T-helper 2 cell (primary cell): ENCODE results near the gene ZNF184.

ENCODE experiments used
- DNase-seq, 5 experiments: peaks; one replicate each; pipeline versions ENCODE4 v3.0.0 to v3.0.0-alpha.2; 2012 to 2022

The ZNF184 gene

DNA sequence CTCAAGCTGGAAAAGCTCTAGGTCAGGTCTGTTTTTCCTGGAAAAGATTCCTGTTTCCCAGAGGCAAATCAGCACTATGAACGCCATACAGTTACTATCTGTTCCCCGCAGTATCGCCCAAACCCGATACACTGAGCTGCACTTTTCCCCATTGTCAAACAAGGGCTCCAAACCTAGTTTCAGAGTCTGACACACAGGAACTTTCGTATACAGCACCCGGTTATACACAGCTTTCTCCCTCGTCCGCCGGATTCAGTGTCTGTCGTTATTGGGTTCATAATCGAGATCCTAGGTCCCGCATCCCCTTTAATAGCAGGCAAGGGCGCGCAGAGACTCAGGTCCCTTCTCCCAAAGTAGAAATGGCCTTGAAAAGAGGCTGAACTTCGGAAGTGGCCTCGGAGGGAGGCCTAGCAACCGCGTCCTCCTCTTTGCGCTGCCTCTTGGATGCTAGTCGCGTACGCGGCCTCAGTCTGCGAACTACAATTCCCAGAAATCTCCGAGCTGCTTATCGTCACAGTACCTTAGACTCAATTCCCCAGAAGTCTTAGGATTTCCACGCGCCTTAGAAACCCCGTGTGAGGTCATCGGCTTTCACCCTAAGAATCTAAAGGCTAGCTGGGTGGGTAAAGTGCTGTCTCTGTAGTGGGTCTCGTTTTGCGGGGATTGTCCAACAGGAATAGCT is 50.1 kb downstream of the ZNF184 start:
- no peak for DNase-seq

DNA sequence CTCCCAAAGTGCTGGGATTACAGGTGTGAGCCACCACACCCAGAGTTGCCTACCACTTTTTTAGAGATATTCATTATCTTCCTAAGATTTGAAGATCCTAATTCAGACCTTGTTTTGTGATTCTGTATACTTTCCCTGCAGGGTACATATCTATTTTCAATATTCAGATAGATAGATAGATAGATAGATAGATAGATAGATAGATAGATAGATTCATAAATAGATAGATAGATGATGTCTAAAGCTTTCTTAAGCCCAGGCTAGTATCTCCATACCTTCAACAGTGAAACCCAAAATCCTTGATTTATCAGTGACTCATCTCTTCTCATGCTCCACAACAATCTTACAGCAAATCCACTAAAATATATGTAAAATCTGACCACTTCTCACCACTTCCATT is 53.5 kb downstream of the ZNF184 start:
- DNase-seq = no peak

DNA sequence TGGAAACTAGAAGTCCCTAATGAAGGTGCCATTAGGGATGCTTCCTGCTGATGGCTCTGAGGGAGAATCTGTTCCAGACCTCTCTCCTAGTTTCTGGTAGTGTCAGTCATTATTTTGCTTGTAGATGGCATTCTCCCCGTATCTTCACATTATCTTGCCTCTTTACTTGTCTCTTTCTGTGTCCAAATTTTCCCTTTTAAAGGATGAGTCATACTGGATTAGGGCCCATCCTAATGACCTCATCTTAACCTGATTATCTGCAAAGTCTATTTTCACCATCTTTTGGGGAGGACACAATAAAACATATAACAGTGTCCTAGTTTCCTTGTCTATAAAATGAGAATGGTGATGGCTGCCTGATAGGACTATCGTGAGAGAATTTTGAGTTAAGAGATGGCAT is 57.0 kb downstream of the ZNF184 start:
- DNase-seq = no peak

DNA sequence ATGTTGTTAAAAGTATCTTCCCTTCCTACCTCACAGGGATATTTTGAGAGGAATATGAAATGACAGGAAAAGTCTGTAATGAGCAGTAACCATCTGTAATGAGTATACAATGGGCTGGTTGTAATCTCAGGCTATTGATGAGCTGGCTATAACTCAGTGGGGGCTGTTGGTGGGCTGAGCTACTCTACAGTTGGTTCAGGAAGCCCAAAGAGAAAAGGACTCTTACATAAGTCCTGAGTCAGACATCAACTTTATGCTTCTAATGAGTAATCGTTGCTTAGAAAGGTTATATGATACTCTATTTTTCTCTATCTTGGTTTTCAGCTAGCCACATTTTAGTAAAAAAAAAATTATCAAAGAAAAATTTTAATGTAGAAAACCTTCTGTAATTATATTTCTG is 57.9 kb downstream of the ZNF184 start:
- DNase-seq = no peak

- DNase-seq = no peak
Observed at GRCh38 chr6:27414300-27414699, 58.6 kb downstream of the ZNF184 start.

- DNase-seq = no peak
Observed at GRCh38 chr6:27407153-27407814, 65.6 kb downstream of the ZNF184 start.

- DNase-seq = no peak
Observed at GRCh38 chr6:27406085-27406484, 66.8 kb downstream of the ZNF184 start.

DNA sequence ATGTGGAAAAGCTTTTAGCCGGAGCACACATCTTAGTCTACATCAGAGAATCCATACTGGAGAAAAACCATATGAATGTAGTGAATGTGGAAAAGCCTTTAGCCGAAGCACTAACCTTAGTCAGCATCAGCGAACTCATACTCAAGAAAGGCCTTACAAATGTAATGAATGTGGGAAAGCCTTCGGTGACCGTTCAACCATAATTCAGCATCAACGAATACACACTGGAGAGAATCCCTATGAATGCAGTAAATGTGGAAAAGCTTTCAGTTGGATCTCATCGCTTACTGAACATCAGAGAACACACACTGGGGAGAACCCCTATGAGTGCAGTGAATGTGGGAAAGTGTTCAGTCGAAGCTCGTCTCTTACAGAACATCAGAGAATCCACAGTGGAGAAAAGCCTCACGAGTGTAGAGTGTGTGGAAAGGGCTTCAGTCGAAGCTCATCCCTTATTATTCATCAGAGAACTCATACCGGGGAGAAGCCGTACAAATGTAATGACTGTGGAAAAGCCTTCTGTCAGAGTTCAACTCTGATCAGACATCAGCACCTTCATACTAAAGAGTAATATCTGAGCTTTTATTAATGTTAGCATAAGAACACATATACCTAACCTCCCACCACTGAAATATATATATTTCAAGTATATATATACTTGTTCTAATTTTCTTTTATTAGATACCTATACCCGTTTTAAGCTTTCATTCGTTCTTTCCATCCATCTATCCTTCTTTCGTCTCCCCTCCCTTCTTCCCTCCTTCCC is 71.8 kb downstream of the ZNF184 start:
- DNase-seq = no peak
